HT-29 (cell line): Measurements from ENCODE around the gene SPEF2. TPM values are rescaled to one million over a fixed set of nuclear protein-coding genes. Genes with fewer than 3 reads are reported as not detected.

Source experiments
- DNase-seq: peaks from one replicate; pipeline ENCODE4 v3.0.0-alpha.2; 2015; ENCODE audit warnings: low spot score
- total RNA-seq: library from RNA; depleted of rRNA; stranded (reverse); fragments of >200 nt; shearing (Covaris generic); gene quantifications from 2 replicates; pipeline ENCODE4 v1.2.3, GENCODE V29; 2014

SPEF2 gene
- total RNA-seq, 1 experiment from 2014 or later = 4.3 TPM

DNA sequence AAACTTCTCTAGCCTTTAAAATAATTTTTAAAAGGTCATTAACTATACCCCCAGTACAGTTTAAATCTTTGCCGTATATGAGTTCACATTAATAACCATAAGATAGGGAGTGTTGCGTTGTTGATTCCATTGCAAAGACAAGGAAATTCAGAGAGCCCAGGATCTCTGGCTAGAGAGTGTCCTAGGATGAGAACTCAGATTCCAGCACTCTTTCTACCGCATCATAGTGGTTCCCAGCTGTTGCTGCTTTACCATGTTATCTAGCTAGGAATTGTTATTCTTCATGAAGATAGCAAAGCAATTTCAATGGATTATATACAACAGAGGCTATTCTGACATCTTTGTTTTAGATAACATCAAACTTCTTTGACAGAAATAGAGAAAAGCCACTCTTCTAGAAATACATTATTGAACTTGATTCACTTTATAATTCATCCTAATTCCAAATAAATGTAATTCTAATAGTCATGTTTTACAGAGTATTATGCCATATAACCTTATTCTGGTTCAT lies 160.7 kb downstream of the SPEF2 start:
- DNase-seq = no peak

DNA sequence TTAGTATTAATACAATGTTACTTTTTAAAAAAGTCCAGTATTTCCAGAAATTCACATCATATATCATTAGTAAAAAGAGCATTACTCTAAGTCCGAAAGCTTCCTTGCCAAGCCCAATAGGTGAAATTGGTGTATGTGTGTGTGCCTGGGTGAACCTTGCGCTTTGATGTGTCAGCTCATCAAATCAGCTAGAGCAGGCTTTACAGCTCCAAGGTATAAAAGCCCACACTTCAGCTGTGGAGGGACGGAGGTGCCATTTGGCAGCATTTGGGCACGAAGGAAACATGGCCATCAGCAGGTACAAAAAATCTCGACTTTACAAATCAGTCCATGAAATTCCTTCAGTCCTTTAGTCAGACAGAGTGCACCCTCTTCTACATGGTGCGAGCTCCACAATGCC lies 162.6 kb downstream of the SPEF2 start:
- no peak for DNase-seq

DNA sequence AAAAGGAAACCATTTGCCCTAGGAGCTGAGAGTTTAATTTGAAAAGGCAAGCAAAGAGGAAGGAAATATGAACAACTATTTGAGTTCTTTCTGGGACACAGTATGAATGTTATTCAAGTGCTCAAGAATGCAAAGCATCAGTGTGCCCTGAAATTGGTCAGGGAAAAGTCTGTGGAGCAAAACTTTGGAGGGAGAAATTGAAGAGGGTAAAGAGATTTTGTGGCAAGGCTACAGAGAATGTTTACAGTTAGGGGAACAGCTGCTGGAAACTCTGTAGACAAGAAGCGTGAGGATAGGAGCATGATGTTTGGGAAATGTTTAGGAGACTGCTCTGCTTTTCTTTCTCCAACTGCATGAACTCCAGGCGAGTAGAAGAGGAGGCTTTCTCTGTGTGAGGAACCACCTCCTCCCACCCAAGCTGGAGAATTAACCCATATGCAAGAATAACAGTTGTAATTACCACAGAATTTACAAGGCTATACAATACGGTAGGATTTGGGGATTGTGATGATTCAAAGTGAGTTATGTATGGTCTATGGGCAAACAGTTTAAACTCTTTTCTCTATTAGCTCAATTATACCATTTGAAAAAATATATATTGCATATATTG lies 163.6 kb downstream of the SPEF2 start:
- no peak for DNase-seq

DNA sequence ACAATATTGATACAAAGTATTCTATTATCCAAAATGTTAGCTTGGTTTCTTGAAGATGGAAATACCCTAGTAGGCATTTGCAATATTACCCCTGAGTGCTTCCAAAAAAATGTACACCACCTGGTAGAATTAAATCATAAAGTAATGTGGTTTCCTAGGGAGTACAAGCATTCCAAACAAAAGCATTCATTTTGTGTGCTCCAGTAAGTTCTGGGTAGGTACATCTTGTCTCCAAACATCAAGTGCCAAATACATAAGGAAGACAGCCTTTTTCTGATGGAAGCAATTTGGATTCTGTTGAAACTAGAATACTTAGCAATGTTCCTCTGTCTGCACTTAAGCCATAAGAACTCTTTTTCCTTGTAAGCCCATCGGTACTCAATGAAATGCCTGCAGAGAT lies 165.9 kb downstream of the SPEF2 start:
- no peak for DNase-seq

DNA sequence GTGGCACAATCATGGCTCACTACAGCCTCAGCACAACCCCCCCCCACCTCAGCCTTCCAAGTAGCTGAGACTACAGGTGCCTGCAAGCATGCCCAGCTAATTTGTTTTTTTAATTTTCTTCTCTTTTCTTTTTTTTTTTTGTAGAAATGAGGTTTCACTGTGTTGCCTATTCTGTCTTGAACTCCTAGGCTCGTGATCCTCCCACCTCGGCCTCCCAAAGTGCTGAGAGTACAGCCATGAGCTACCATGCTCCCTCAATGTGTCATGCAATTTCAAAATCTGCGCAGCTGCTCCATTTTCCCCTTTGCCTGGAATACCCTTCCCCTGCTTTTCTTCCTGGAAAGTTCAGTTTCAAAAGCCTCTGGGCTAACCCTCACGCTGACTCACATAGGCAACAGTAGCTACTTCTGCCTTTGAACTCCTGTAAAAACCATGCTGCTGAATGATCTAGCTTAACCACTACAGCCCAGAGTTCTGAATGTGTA lies 168.0 kb downstream of the SPEF2 start:
- no peak for DNase-seq

DNA sequence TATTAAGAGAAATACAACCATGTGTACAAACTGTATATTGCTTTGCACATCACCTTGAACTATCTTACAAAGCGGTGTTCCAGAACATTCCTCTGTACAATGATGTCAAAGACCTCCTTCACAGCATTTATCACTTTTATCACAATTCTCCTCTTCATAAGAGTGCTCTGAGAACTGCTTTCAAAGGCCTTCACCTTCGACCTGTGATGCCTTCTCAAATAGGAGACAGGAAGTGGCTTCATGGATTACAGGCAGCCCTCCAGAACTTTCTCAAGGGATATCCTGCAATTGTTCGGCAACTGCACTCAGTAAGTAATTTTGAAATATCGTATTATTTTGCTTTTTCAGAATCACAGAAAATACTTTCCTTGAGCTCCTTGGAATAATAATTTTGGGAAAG lies 171.1 kb downstream of the SPEF2 start:
- DNase-seq = no peak

DNA sequence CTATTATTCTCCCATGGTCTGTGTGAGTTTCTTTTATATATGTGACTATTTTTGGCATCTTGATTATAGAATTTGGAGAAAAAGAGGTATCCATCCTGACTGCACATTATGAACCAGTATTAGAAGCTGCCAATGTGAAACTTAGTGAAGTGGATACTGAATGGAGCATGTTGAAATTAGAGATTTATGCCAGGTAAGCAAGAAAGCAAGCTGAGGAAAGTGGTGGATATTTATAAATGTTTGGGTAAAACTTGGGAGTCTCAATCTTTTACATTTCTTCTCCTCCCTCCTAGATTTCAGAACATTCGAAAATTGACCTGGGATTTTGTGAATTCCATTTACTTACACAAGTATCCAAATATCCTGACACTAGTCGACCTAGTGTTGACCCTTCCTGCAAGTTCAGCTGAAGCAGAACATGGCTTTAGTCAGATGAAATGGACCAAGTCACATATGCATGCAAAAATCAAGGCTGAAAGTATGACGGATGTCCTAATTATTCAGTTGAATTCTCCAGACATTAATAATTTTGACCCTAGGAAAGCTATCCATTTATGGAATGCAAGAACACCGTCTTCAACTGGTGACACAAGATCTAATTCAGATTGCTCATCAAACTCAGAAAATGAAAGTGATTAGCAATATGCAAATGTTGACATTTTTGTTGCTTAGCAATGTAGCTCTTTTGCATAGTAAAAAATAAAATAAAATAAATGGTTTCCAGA lies 172.2 kb downstream of the SPEF2 start:
- DNase-seq = no peak

DNA sequence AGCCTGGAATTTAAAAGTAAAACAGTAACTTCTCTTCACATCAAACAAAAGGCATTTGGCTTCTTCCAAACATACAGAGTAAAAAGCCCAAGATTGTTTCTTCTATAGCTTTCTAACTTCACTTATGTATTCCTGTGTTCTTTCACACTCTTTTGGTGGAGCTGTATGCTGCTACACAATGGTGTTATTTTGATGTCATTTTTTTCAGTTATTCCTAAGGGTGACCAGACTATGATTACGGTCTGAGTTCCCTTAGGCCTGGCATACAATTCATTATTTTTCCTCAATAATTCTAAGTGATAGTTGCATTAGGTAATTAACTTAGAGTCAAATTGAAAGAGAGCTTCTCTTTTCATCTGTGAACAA lies 172.8 kb downstream of the SPEF2 start:
- DNase-seq = no peak

DNA sequence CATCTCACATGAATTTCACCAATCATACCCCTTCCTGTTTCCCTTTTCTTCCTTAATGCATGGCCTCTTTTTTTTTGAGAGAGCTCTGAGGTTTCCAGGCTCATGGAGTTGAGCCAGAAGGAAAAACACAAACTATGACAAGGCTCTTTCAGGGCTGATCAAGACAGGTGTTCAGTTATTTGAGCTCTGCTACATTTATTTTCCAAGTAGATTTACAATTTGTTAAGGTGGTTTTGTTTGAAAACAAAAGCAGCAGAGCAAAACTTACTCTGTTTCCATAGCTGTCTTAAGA lies 176.6 kb downstream of the SPEF2 start:
- no peak for DNase-seq

DNA sequence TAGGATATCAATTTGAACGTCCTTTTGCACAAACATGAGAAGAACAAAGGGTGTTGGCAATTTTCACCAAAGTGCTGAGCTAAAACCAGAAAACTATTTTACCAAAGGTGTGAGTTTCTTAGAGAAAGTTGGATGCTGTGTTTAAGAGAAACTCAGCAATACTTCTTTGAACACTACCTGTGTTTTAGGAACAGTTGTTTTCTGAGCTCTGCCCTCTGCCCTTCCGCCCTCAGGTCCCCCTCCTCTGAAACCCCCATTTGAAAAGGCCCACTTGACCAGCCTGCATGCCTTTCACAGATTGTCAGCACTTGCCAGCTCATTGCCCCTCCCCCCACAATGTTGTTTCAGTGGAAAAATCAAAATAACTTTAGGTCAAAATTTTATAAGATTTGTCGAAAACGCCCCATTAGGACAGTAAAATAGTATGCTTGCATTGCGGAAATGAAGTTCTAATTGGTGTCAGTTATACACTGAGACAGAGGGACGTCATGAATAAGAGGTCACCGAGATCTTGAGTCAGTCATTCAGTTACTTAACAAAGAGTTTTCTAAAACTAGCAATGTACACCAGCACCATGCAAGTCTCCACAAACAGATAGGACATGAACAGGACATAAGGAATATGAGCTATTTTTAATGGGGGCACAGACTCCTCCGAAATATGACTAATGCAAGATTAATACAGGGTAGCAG lies 177.2 kb downstream of the SPEF2 start:
- no peak for DNase-seq

DNA sequence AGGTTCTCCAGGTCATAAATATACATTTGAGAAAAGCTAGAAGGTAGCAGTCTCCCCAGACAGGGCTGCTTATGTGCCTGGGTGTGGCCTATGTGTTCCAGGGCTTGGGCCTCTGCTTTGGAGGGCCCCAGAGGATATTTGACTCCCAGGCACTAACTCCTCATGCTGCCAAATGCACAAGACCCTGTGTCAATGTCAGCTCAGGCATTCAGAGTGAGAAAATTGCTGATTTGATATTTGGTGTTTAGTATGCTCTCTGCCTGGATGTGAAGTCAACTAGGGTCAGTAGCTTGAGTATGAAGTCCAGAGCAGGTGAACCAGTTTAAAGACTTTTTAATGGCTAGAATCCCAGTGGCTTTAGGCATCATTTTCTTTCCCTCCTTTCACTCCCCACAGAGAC lies 181.5 kb downstream of the SPEF2 start:
- DNase-seq = no peak

DNA sequence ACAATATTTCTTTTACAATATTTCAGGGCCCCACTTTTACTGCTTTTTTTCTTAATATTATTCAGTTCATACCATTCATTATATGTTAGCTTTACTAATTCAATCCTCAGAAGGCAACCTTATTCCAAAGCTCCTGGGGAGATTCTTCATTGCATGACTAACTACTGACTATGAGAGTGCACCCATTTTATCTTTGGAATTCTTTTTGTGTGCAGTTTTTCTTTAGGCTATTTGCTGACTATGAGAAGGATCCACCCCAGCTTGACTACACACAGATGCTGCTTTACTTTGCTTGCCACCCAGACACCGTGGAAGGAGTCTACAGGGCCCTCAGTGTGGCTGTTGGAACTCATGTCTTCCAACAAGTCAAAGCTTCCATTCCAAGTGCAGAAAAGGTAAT lies 182.1 kb downstream of the SPEF2 start:
- no peak for DNase-seq

DNA sequence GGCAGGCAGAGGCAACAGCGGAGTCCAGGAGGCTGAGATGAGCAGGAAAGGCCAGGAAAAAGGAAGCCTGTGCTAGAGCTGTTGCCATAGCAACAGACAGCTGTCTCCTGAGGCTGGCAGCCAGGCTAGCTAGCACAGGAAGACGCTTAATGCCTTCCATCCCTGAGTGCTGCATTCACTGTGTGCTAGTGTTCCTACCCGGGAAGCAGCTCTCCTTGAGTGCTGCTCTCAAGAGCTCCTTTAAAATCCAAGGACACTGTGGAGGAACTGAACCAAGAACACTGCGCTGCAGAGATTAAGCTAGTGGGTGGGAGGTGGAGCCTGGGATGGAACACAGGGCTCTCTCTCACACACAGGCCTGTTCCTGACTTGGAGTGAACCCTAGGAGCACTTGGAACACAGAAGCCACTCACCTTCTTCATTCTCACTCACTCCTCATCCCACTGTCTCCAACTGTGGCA lies 185.6 kb downstream of the SPEF2 start:
- DNase-seq = no peak

DNA sequence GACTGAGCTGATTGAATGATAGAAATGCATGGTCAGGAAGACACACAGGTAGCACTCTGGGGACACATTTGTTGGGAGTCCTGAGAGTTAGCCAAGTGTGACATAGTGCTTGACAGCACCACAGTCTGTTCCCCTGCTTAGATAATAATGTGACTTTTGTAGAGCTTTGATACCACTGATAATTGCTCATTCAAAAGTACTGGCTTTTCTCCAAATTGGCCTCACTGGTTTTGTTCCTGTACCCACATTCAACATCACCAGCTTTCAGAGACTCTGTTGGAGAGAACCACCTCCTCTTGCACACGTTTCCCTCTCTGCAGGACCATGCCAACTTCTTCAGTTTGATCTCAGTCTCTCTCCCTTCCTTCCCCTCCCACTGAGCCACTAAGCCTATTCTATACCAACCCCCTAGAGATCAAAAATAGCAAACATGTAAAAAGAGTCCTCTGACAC lies 186.6 kb downstream of the SPEF2 start:
- no peak for DNase-seq

DNA sequence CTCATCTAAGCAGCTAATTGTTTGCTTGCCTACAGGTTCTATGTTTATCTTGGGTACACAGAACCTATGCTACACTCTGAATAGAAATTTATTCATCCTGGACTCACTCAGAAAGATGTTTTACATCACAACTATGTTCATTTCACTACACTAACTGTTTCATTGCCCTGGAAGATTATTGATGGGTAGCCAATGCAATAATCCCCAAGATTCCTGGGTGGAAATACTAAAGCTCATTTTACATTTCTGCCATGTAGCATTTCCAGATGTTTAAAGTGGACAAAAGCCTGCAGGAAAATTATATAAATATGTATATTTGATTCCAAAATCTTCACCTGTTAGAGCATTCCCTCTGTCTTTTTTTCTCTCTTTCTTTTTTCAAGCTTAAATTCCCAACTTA lies 187.2 kb downstream of the SPEF2 start:
- DNase-seq = no peak

DNA sequence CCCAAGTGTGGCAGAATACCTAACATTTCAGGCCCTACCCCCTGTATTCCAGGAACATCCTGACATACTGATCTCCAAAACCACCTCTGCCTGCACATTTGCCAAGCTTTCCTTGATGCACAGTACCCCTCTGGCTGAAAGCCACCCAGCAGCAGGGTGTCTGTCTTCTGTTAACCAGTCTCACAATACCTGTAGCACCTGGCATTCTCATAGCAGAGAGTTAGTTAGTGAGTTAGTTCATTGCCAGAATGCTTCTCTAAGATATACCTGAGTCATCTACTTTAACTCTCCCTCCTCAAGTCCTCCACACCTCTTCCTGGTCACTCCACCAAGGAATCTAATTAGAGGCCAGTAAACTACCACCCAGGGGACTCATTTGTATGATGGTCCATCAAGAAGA lies 192.9 kb downstream of the SPEF2 start:
- DNase-seq = no peak

DNA sequence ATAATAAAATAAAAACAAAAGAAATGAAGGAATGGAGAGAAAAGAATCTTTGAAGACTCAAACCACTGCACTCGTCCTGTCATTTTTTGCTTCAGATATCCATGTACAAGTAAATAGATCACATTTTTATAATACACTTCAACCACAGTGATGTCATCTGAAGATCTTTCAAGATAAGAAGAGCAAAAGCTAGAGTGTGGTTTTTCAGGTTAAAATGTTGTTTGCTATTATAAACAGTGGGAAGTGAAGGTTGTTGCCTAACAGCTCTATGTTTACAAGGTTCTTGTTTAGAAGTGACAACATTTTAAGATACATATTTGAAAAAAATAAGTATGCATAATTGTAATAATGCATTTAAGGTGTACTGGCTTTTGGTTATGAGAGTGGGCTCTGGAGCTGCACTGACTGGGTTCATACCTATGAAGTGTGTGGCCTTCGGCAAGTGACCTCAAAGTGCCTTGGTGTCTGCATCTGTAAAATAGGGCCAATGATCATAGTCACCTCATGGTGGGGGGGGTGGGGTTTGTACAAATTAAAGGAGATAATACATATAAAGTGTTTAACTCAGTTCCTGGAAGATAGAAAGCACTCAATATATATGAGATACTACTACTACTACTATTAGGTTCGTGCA lies 193.6 kb downstream of the SPEF2 start:
- no peak for DNase-seq

DNA sequence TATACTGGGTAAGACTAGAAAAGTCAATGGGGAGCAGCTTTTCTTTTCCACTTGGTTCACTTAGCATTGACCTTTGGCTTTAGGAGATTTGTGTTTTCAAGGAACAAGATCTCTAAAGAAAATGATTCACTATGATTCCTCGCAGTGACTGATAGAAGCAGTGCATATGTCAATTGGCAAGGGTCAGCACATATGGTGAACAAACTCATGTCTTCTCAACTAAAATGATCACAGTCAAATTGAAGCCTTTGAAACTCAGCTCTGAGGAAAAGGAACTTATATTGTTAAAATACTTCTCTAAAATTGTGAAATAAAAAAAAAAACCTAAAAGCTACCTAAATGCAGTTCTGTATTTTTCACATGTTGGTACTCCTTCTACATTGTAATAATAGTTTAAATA lies 195.9 kb downstream of the SPEF2 start:
- no peak for DNase-seq

DNA sequence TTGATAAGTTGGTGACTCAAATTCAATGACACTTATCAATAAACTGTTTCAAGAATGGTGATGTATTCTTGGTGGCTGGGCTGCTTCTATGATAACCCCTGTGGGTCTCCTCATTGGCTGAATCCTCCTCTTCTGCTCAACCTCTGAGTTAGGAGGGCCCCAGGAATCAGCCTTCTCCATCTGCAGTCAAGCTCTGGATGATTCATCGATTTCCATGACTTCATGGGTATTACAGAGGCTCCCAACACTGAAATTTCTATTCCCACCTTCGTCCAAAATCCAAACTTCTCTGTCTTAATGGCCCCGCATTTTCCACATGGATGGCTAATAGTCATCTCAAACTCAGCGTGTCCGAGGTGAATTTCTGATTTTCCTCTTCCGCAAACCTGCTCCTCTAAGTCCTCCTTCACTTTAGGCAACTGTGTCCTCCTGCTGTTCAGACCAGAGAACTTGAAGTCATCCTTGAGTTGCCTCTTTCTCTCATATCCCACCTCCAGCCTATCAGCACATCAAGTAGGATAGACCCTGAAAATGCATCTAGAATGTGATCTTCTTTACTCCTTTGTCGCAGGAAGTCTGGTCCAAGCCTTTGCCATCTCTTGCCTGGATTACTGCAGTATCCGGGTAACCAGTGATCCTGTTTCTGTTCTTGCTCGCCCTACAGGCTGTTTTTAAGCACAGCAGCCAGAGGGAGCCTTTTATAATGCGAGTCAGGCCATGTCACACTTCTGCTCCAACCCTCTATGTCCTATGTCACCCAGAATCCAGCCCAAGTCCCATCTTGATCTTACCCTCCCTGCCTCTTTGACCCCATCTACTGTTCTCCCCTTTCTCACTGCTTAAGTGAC lies 197.7 kb downstream of the SPEF2 start:
- peak; percentile 35 for DNase-seq

DNA sequence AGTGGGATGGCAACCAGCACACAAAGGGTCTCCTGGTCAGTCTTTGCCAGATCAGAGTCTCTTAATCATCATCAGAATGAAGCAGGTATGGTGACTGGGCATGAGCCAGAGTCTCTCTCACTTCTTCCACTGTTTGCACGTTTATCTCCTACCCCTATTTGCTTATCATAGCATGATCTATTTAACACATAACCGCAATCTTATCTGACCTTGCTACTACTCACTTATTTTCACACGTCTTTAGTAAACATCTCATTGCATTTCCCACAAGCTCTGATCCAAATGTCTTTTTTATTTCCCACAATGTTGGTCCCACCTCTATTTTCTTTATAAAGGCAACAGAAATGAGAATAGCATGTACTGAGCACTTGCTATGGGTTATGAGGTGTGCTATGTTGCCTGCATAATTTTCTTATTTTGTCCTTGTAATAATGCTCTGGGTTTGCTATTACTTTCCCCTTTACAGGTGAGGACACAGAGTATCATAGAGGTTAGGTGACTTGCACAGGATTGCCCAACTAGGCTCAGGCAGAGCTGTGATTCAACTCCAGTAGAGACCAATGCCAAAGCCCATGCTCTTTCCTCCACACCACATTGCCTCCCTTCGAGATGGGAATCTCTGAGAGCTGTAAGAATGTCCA lies 199.3 kb downstream of the SPEF2 start:
- no peak for DNase-seq

DNA sequence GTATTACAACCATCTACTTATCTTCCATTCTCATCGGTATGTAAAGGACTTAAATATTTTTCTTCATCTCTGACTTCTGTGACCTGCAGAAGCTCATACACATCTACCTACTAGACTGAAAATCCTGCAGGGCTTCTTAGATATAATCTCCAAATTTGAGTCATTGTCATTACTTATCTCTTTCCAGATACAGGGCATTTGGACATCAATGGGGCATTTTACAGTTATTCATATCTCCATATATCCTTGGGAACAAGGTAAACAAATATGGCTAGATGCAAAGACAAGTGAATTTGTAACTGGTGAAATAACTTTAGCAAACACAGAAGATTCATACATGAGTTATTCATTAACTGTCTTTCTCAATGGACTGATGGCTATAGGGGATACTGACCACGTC lies 201.4 kb downstream of the SPEF2 start:
- DNase-seq = no peak
